Stimulated activated CD4-positive, alpha-beta T cell treated with anti-CD3 and anti-CD28 coated beads, Interleukin-12 subunit alpha, Interleukin-12 subunit beta, amount 100 ng/mL, for 24 hours (primary cell): ENCODE measurements around the gene FSTL5.

Experiments
- DNase-seq, 2 experiments: peaks; one replicate each; pipeline ENCODE4 v3.0.0-alpha.2; 2020; ENCODE audit warnings: low read depth in 2 of 2

The FSTL5 gene

GRCh38 chr4:161704653-161705052 lies 459.1 kb downstream of the FSTL5 start:
- DNase-seq = no peak

GRCh38 chr4:161704040-161704439 lies 459.8 kb downstream of the FSTL5 start:
- no peak for DNase-seq

- no peak for DNase-seq
Measured at GRCh38 chr4:161702287-161702686, 461.5 kb downstream of the FSTL5 start.

- no peak for DNase-seq
Measured at GRCh38 chr4:161696944-161697343, 466.9 kb downstream of the FSTL5 start.

GRCh38 chr4:161680146-161680545 lies 483.7 kb downstream of the FSTL5 start:
- no peak for DNase-seq

- no peak for DNase-seq
Measured at GRCh38 chr4:161664740-161665139, 499.1 kb downstream of the FSTL5 start.

- no peak for DNase-seq
Measured at GRCh38 chr4:161663844-161664243, 500.0 kb downstream of the FSTL5 start.

- DNase-seq = no peak
Measured at GRCh38 chr4:161658676-161659075, 505.1 kb downstream of the FSTL5 start.

- no peak for DNase-seq
Measured at GRCh38 chr4:161657616-161658015, 506.2 kb downstream of the FSTL5 start.

- DNase-seq = no peak
Measured at GRCh38 chr4:161656594-161656993, 507.2 kb downstream of the FSTL5 start.

- DNase-seq = no peak
Measured at GRCh38 chr4:161655148-161655547, 508.7 kb downstream of the FSTL5 start.

- no peak for DNase-seq
Measured at GRCh38 chr4:161653697-161654096, 510.1 kb downstream of the FSTL5 start.

- no peak for DNase-seq
Measured at GRCh38 chr4:161651586-161651985, 512.2 kb downstream of the FSTL5 start.

GRCh38 chr4:161650812-161651211 lies 513.0 kb downstream of the FSTL5 start:
- DNase-seq = no peak

- DNase-seq = no peak
Measured at GRCh38 chr4:161647757-161648156, 516.0 kb downstream of the FSTL5 start.

GRCh38 chr4:161642708-161643107 lies 521.1 kb downstream of the FSTL5 start:
- DNase-seq = no peak

GRCh38 chr4:161629694-161630441 lies 533.9 kb downstream of the FSTL5 start:
- no peak for DNase-seq

- no peak for DNase-seq
Measured at GRCh38 chr4:161604516-161605300, 559.1 kb downstream of the FSTL5 start.

GRCh38 chr4:161601011-161601410 lies 562.8 kb downstream of the FSTL5 start:
- no peak for DNase-seq

- DNase-seq = no peak
Measured at GRCh38 chr4:161595230-161595771, 568.5 kb downstream of the FSTL5 start.

GRCh38 chr4:161585011-161585410 lies 578.8 kb downstream of the FSTL5 start:
- DNase-seq = no peak

- DNase-seq = no peak
Measured at GRCh38 chr4:161583549-161583948, 580.3 kb downstream of the FSTL5 start.
